HepG2 (cell line): ENCODE results near the gene PTPRH. TPM values are rescaled to one million over a fixed set of nuclear protein-coding genes. Genes with fewer than 3 reads are reported as not detected.

Experiments used
- ATAC-seq: fragments of 200-7000 bp; cut with Tn5 transposase; 3 replicates; pipeline ENCODE4 v1.9.1; 2020; ENCODE audit warnings: mild to moderate bottlenecking, moderate library complexity
- BruUV-seq: library from RNA; stranded (reverse); fragments of 400-500 nt; replicated peaks from 2 replicates; lab custom pipeline; 2021; lab: Mats Ljungman, UMichigan
- CTCF ChIA-PET: fragments of 300-600 bp; formaldehyde crosslinking; extraction: SDS; loops from one replicate; lab custom pipeline; 2021; ENCODE audit warnings: low total read pairs, inconsistent platforms, low intra/inter-chr PET ratio; lab: Yijun Ruan, JAX
- POLR2A ChIA-PET: fragments of 350-600 bp; sonication (Branson Sonifier 250); formaldehyde crosslinking; loops from one replicate; lab custom pipeline; 2020; ENCODE audit warnings: antibody characterized with exemption, inconsistent platforms; lab: Yijun Ruan, JAX
- DNase-seq: peaks from one replicate; pipeline ENCODE4 v3.0.0-alpha.2; 2015; ENCODE audit warnings: low spot score
- FAIRE-seq: peaks from 3 replicates; lab custom pipeline; 2011; peaks lifted over from hg19 to GRCh38; lab: Jason Lieb, UNC
- H2AFZ ChIP-seq: one replicate; pipeline ENCODE4 v1.6.1; 2011; ENCODE audit warnings: low read length, inconsistent platforms
- H3K27ac ChIP-seq: fragments of 300-600 bp; 3 replicates; pipeline ENCODE4 v1.8.0; 2011; ENCODE audit warnings: mixed run types, mild to moderate bottlenecking, mixed read lengths, low read length, inconsistent platforms; ENCODE audit not compliant: insufficient read depth; ENCODE audit errors: extremely low read length
- H3K27me3 ChIP-seq, 2 experiments: fragments of 200-600 bp in 1 of 2; 2 replicates in 1 of 2; 3 replicates in 1 of 2; pipeline versions ENCODE4 v1.6.0 to v1.8.0; 2011; ENCODE audit warnings: low read length in 2 of 2, mild to moderate bottlenecking in 2 of 2, moderate library complexity in 2 of 2, inconsistent platforms in 1 of 2; ENCODE audit not compliant: insufficient read depth in 2 of 2, control insufficient read depth in 1 of 2
- H3K36me3 ChIP-seq, 2 experiments: fragments of 200-600 bp in 1 of 2; replicated peaks in 1 of 2; 2 replicates in 1 of 2; 3 replicates in 1 of 2; pipeline versions ENCODE4 v1.5.1 to v1.8.0; 2011; ENCODE audit warnings: low read length in 2 of 2, inconsistent platforms in 1 of 2; ENCODE audit not compliant: insufficient read depth in 2 of 2, control insufficient read depth in 1 of 2
- H3K4me1 ChIP-seq: 2 replicates; pipeline ENCODE4 v1.5.1; 2012; ENCODE audit warnings: low read length, inconsistent platforms; ENCODE audit not compliant: insufficient read depth
- H3K4me2 ChIP-seq: 2 replicates; pipeline ENCODE4 v1.6.0; 2011; ENCODE audit warnings: low read depth, low read length, inconsistent platforms
- H3K4me3 ChIP-seq, 3 experiments: fragments of 200-600 bp in 1 of 3; sonication (generic), shearing (Covaris generic) in 1 of 3; replicated peaks in 1 of 3; 2 replicates each; pipeline ENCODE4 v1.5.1; 2011 to 2016; ENCODE audit warnings: low read length in 3 of 3, inconsistent platforms in 2 of 3, low read depth in 2 of 3, mild to moderate bottlenecking in 2 of 3, control low read depth in 1 of 3, mixed read lengths in 1 of 3; ENCODE audit not compliant: insufficient read depth in 1 of 3
- H3K79me2 ChIP-seq: one replicate; pipeline ENCODE4 v1.6.1; 2011; ENCODE audit warnings: low read length, inconsistent platforms; ENCODE audit not compliant: insufficient read depth
- H3K9ac ChIP-seq: 2 replicates; pipeline ENCODE4 v1.6.0; 2011; ENCODE audit warnings: mild to moderate bottlenecking, low read depth, low read length, inconsistent platforms; ENCODE audit not compliant: insufficient read depth
- H3K9me3 ChIP-seq: 2 replicates; pipeline ENCODE4 v1.5.1; 2012; ENCODE audit warnings: mild to moderate bottlenecking, low read length
- H4K20me1 ChIP-seq: 2 replicates; pipeline ENCODE4 v1.6.0; 2011; ENCODE audit warnings: inconsistent platforms, mild to moderate bottlenecking, low read length, moderate library complexity; ENCODE audit not compliant: insufficient read depth
- AGO2 ChIP-seq: fragments of 200-400 bp; formaldehyde crosslinking; optimal IDR thresholded peaks from 2 replicates; pipeline ENCODE3; 2017; ENCODE audit warnings: mild to moderate bottlenecking, low read depth, low read length, moderate library complexity
- DBP ChIP-seq: sonication (generic); formaldehyde crosslinking; IDR thresholded peaks from 2 replicates; pipeline ENCODE4 v1.4.0; 2020; ENCODE audit warnings: missing genetic modification reagents; ENCODE audit errors: not compliant biosample characterization
- GABPA ChIP-seq, 2 experiments: IDR thresholded peaks; 2 replicates each; pipeline ENCODE4 v1.6.1; 2011 to 2016; ENCODE audit warnings: low read depth in 2 of 2, low read length in 1 of 2, missing biosample characterization in 1 of 2, missing genetic modification characterization in 1 of 2
- HDAC1 ChIP-seq: sonication (generic); formaldehyde crosslinking; IDR thresholded peaks from 2 replicates; pipeline ENCODE4 v1.5.1; 2020; ENCODE audit warnings: mild to moderate bottlenecking, missing genetic modification reagents
- KDM4B ChIP-seq: sonication (generic); formaldehyde crosslinking; IDR thresholded peaks from 2 replicates; pipeline ENCODE4 v1.4.0; 2020; ENCODE audit warnings: missing genetic modification reagents
- MAX ChIP-seq: IDR thresholded peaks from 2 replicates; pipeline ENCODE4 v1.6.1; 2012; ENCODE audit warnings: inconsistent platforms
- PCBP1 ChIP-seq: fragments of 200-400 bp; formaldehyde crosslinking; IDR thresholded peaks from 2 replicates; pipeline ENCODE4 v1.6.1; 2017; ENCODE audit warnings: mild to moderate bottlenecking, low read depth, low read length, borderline replicate concordance
- ZBTB10 ChIP-seq: sonication (generic); formaldehyde crosslinking; IDR thresholded peaks from 2 replicates; pipeline ENCODE4 v1.4.0; 2020; ENCODE audit warnings: missing genetic modification reagents, borderline replicate concordance
- WGBS: methylation state at CpG from one replicate; pipeline ENCODE4 v1.1.6; 2017; ENCODE audit warnings: low lambda C conversion rate; 5-methylcytosine and 5-hydroxymethylcytosine counted together
- in situ Hi-C: cut with HindIII; loops from 2 replicates; pipeline ENCODE4 v1.10.0; 2017; ENCODE audit warnings: low pct_unique_long_range_greater_than_20kb; ENCODE audit not compliant: extremely low pct_ligation_motif_present
- intact Hi-C: fragments of 100-400 bp; cut with micrococcal nuclease; formaldehyde crosslinking; loops from one replicate; pipeline ENCODE4 v1.10.0; 2022; ENCODE audit not compliant: unreplicated experiment
- polyA plus RNA-seq, 8 experiments: library from polyadenylated mRNA; depleted of rRNA in 3 of 8; stranded (reverse) in 7 of 8; unstranded in 1 of 8; fragments of >200 nt; fragmentation: Illumina TruSeq in 4 of 8; extraction: Trizol in 4 of 8; gene quantifications; 2 replicates each; pipeline versions ENCODE4 v1.2.1 to v1.2.3, GENCODE V29; 2011 to 2016; ENCODE audit warnings: low read depth in 4 of 8, missing spikeins in 1 of 8, mixed read lengths in 1 of 8; ENCODE audit not compliant: insufficient read depth in 1 of 8
- total RNA-seq, 5 experiments: library from RNA; depleted of rRNA; stranded (reverse); fragments of >200 nt; fragmentation: Illumina TruSeq; extraction: Trizol; gene quantifications; 2 replicates each; pipeline ENCODE4 v1.2.3, GENCODE V29; 2016; ENCODE audit warnings: low read depth in 1 of 5

Gene PTPRH
- total and polyA plus RNA-seq, 2 of the 13 experiments (the other 11 are each of a cell fraction or from before 2014, with no cell fraction given), result 14.7 to 125 TPM

- FAIRE-seq, result no peak
- peak; percentile 43 for TF ChIP-seq AGO2
- no peak for TF ChIP-seq ZBTB10 (CRISPR knock-in tag)
- no peak for TF ChIP-seq KDM4B (CRISPR knock-in tag)
- H3K4me3 ChIP-seq, result no peak overlapping the region
- H3K36me3 ChIP-seq, result peaks cover 17 to 53% of the 10 kb centered on the region in 2 experiments
- ChIA-PET POLR2A (no interaction called here), CTCF (no interaction called here)
- no peak overlapping the region for H3K9ac ChIP-seq
- no TSS peak for BruUV-seq
- peaks cover 62% of the 10 kb centered on the region for H3K4me1 ChIP-seq
- H3K9me3 ChIP-seq, result no peaks in the 10 kb centered on the region
- peak overlapping the region; percentile 43 for H3K27ac ChIP-seq
- no peak for DNase-seq
- WGBS, result 90% methylated on average over 2 of the region's 13 CpGs
- intact Hi-C loops, result no loop called here
- no peak overlapping the region for H3K4me2 ChIP-seq
- in situ Hi-C loops, result no loop called here
- no peak for ATAC-seq
- peaks cover 4% of the 10 kb centered on the region for H3K79me2 ChIP-seq
- no peaks in the 10 kb centered on the region for H4K20me1 ChIP-seq
- no peaks in the 10 kb centered on the region for H3K27me3 ChIP-seq
- no peak overlapping the region for H2AFZ ChIP-seq
These were observed 21.5 kb upstream of the PTPRH start for GRCh38 chr19:55230780-55231179.

- FAIRE-seq (no peak), ATAC-seq (no peak), DNase-seq (no peak)
- no peak overlapping the region for H3K9ac ChIP-seq
- no peaks in the 10 kb centered on the region for H4K20me1 ChIP-seq
- H3K36me3 ChIP-seq, result peaks cover 17 to 52% of the 10 kb centered on the region in 2 experiments
- intact Hi-C loops, result no loop called here
- H3K27me3 ChIP-seq, result no peaks in the 10 kb centered on the region
- peak overlapping the region; percentile 76 for H3K27ac ChIP-seq
- no peak overlapping the region for H3K4me2 ChIP-seq
- 86% methylated on average over 11 of the region's 13 CpGs for WGBS
- H2AFZ ChIP-seq, result no peak overlapping the region
- peaks cover 4% of the 10 kb centered on the region for H3K79me2 ChIP-seq
- no peak for TF ChIP-seq GABPA (IDR thresholded peaks at IDR 0.05; ENCODE audit: low read depth, low read length)
- TF ChIP-seq GABPA (CRISPR knock-in tag; IDR thresholded peaks at IDR 0.05; ENCODE audit: low read depth), result 0 out of 2 replicates have a peak, but pooled peaks have one; percentile 8
- no peak for TF ChIP-seq HDAC1 (CRISPR knock-in tag)
- TF ChIP-seq PCBP1, result 0 out of 2 replicates have a peak, but pooled peaks have one; percentile 25
- no peak for TF ChIP-seq DBP (CRISPR knock-in tag)
- TF ChIP-seq MAX, result 0 out of 2 replicates have a peak, but pooled peaks have one; percentile 7
- peaks cover 66% of the 10 kb centered on the region for H3K4me1 ChIP-seq
- CTCF ChIA-PET, result no interaction called here
- in situ Hi-C loops, result no loop called here
- H3K9me3 ChIP-seq, result no peaks in the 10 kb centered on the region
- H3K4me3 ChIP-seq, result no peak overlapping the region
- POLR2A ChIA-PET, result interaction anchor here (1.2 kb wide), 1 partner anchor 23 kb away, joined by 8 read pairs; no protein-coding TSS in a partner anchor
- BruUV-seq, result no TSS peak
These were observed 21.0 kb upstream of the PTPRH start for GRCh38 chr19:55230329-55230728.
